Measurements from ENCODE around the gene ABHD14A. TPM values are rescaled to one million over a fixed set of nuclear protein-coding genes. Genes with fewer than 3 reads are reported as not detected.

Gene ABHD14A
- total RNA-seq, 4 donors from 2014 or later, result 10.0 to 22.3 (median 15.8) TPM

DNA sequence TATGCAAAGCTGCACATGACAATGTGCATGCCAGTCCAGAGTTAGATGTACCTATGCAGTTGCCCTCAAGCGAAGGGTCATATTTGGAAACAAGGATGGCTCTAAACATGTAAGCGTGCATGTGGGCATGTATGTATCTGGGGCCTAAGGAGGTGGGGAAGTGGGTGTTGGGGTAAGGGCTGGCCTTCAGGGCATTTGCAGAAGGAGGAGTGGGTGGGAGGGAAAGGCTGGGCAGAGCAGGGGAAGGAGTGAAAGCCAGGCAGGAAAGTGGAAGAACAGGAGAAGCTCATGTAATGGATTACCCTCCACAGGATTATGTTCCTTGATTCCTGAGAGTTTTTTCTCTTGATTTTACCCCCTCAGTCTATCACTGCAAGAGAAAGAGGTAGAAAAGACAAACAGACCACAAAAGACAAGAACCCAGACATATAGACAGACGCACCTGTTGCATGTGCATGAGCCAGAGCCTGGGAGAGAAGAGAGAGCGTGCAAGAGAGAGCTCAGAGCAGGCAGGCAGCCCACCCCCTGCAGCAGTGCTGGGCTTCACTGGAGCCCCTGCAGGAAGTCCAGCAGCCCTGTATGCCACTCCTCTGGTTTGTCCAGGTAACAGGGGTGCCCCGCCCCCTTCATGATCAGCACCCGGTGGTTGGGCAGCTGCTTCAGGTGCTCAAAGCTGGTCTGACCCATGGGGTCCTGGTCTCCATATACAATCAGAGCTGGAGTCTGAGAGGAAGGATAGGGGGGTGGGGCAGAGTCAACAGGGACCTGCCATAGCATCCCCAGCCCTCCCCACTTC lies 5.8 kb upstream of the ABHD14A start:
- intact Hi-C loops (cut with DNase I), result no loop called here
- Histone ChIP-seq H3K4me1 (peaks cover 46 to 73% (median 59%) of the 10 kb centered on the region in 4 donors), H3K27me3 (no peaks in the 10 kb centered on the region), H3K4me3 (no peak overlapping the region), H3K36me3 (peaks cover 0 to 8% (median 6%) of the 10 kb centered on the region in 4 donors), H3K27ac (replicated peaks in 1 of 4) (peak overlapping the region in 3 of 4 donors; percentile 92 to 97 (median 97)), H3K9me3 (no peaks in the 10 kb centered on the region)
- TF ChIP-seq POLR2A (IDR thresholded peaks at IDR 0.05; ENCODE audit: low read depth), result no peak
- TF ChIP-seq POLR2AphosphoS5 (IDR thresholded peaks at IDR 0.05), result no peak
- TF ChIP-seq EP300 (IDR thresholded peaks at IDR 0.05), result no peak
- TF ChIP-seq, protein P1, sequence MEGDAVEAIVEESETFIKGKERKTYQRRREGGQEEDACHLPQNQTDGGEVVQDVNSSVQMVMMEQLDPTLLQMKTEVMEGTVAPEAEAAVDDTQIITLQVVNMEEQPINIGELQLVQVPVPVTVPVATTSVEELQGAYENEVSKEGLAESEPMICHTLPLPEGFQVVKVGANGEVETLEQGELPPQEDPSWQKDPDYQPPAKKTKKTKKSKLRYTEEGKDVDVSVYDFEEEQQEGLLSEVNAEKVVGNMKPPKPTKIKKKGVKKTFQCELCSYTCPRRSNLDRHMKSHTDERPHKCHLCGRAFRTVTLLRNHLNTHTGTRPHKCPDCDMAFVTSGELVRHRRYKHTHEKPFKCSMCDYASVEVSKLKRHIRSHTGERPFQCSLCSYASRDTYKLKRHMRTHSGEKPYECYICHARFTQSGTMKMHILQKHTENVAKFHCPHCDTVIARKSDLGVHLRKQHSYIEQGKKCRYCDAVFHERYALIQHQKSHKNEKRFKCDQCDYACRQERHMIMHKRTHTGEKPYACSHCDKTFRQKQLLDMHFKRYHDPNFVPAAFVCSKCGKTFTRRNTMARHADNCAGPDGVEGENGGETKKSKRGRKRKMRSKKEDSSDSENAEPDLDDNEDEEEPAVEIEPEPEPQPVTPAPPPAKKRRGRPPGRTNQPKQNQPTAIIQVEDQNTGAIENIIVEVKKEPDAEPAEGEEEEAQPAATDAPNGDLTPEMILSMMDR (IDR thresholded peaks at IDR 0.05), result no peak
- DNase-seq (ENCODE audit: extremely low spot score), result no peak
- WGBS, result 91% methylated on average over 6 of the region's 6 CpGs

DNA sequence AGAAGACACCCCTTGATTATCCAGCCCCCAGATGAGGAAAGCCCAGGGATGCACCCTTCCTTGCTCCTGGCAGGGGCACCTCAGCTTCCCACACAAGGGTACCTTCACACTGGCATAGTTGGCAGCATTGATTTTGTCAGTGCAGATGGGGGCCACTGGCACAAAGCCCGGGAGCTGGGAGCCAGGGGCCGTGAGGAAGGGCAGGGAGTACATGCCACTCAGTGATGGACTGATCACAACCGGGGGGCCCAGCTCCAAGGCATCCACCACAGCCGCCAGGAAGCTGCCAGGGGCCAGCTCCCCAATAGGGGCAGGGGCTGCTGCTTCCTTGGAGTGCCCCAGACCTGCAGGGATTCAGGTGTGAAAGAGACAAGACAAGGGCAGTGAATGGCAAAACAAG lies 5.0 kb upstream of the ABHD14A start:
- Histone ChIP-seq H3K27me3 (no peaks in the 10 kb centered on the region), H3K27ac (replicated peaks in 1 of 4) (no peak overlapping the region), H3K9me3 (no peaks in the 10 kb centered on the region), H3K4me3 (no peak overlapping the region), H3K36me3 (peaks cover 0 to 8% (median 6%) of the 10 kb centered on the region in 4 donors), H3K4me1 (peaks cover 45 to 73% (median 59%) of the 10 kb centered on the region in 4 donors)
- WGBS, result 81% methylated on average over 4 of the region's 4 CpGs
- intact Hi-C loops (cut with DNase I), result no loop called here
- no peak for TF ChIP-seq EP300 (IDR thresholded peaks at IDR 0.05)
- TF ChIP-seq, protein P1 (IDR thresholded peaks at IDR 0.05), result no peak
- no peak for TF ChIP-seq POLR2A (IDR thresholded peaks at IDR 0.05; ENCODE audit: low read depth)
- TF ChIP-seq POLR2AphosphoS5 (IDR thresholded peaks at IDR 0.05), result no peak
- no peak for DNase-seq (ENCODE audit: extremely low spot score)

DNA sequence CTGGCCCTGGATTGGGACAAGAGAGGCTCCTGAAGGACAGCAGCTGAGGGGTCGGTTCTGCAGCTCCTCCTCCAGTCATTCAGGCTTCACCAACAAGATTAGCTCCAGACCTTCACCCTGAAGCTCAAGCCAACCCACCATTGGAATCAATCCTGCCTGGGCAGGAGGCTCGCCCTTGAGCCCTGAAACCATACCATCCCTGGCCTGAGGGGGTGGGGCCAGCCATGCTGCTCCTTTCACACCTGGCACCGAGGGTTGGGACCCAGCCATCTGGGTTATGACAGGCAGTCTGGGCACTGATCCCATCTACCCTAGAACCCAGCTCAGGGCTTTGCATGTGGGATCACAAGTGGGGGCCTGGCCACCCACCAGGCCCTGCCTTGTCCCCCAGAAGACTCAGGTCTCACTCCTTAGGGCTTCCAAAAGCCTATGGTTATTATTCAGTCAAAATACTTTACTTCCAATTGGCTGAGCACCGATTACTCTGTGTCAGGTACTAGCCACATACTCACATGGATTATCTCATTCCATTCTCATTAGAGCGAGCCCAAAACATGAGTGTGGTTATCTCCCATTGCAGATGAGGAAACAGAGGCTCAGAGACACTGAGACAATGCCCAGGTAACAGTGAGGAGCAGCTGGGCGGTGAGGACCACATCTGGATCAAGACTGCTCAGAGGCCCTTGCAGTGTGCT lies 4.1 kb upstream of the ABHD14A start:
- Histone ChIP-seq H3K27ac (replicated peaks in 1 of 4) (peak overlapping the region in 1 of 4 donors; percentile 24), H3K4me3 (no peak overlapping the region), H3K36me3 (peaks cover 0 to 6% (median 5%) of the 10 kb centered on the region in 4 donors), H3K4me1 (peaks cover 41 to 73% (median 57%) of the 10 kb centered on the region in 4 donors), H3K9me3 (no peaks in the 10 kb centered on the region), H3K27me3 (no peaks in the 10 kb centered on the region)
- intact Hi-C loops (cut with DNase I), result no loop called here
- TF ChIP-seq EP300 (IDR thresholded peaks at IDR 0.05), result no peak
- no peak for TF ChIP-seq POLR2AphosphoS5 (IDR thresholded peaks at IDR 0.05)
- TF ChIP-seq POLR2A (IDR thresholded peaks at IDR 0.05; ENCODE audit: low read depth), result no peak
- TF ChIP-seq, protein P1 (IDR thresholded peaks at IDR 0.05), result no peak
- DNase-seq (ENCODE audit: extremely low spot score), result no peak
- 89% methylated on average over 3 of the region's 6 CpGs for WGBS

DNA sequence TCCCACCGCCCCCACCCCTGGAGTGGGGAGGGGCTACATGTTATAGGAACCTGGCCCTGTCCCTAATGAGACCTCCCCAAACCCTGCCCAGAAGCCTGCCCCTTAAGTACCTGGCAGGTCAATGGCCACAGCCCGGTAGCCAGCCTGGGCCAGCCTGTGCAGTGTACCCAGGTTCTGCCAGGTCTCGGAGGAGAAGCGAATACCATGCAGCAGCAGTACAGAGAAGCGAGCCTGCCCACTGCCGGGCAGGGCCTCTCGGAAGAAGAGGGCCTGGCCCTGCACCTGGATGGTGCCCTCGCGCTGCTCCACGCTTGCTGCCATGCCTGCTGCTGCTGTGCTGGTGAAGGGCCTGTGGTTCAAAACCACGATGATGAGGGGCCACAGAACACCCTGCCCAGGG lies 3.5 kb upstream of the ABHD14A start:
- H3K27ac ChIP-seq (replicated peaks in 1 of 4), result peak overlapping the region in 1 of 4 donors; percentile 24
- no peak for TF ChIP-seq POLR2A (IDR thresholded peaks at IDR 0.05; ENCODE audit: low read depth)
- TF ChIP-seq EP300 (IDR thresholded peaks at IDR 0.05), result no peak
- TF ChIP-seq POLR2AphosphoS5 (IDR thresholded peaks at IDR 0.05), result no peak
- TF ChIP-seq, protein P1 (IDR thresholded peaks at IDR 0.05), result no peak
- H3K36me3 ChIP-seq, result peaks cover 0 to 6% (median 5%) of the 10 kb centered on the region in 4 donors
- H3K4me1 ChIP-seq, result peaks cover 41 to 73% (median 57%) of the 10 kb centered on the region in 4 donors
- H3K4me3 ChIP-seq, result no peak overlapping the region
- intact Hi-C loops (cut with DNase I), result no loop called here
- 94% methylated on average over 7 of the region's 11 CpGs for WGBS
- DNase-seq (ENCODE audit: extremely low spot score), result no peak
- H3K9me3 ChIP-seq, result no peaks in the 10 kb centered on the region
- H3K27me3 ChIP-seq, result no peaks in the 10 kb centered on the region

All from esophagus muscularis mucosa (tissue), 4 donors.